OCI-LY1 (cell line): ENCODE results near the gene BGN.

ENCODE experiments used
- CTCF ChIP-seq: fragments of 200-600 bp; sonication (generic), shearing (Covaris generic); IDR thresholded peaks from 2 replicates; pipeline ENCODE4 v1.5.1; 2017; ENCODE audit warnings: mild to moderate bottlenecking, antibody characterized with exemption, low read length, moderate library complexity, mixed read lengths
- EZH2 ChIP-seq: fragments of 200-600 bp; sonication (generic), shearing (Covaris generic); IDR thresholded peaks from 2 replicates; pipeline ENCODE4 v1.8.0; 2017; ENCODE audit warnings: borderline replicate concordance, mixed run types, mild to moderate bottlenecking, antibody characterized with exemption, low read length, moderate library complexity, mixed read lengths

- TF ChIP-seq CTCF (no peak), EZH2 (no peak)
These were observed 2.2 kb upstream of the BGN start for GRCh38 chrX:153492543-153492942.
